ENCODE data around the gene PLA2G4F. TPM values are rescaled to one million over a fixed set of nuclear protein-coding genes. Genes with fewer than 3 reads are reported as not detected.

PLA2G4F gene
- total RNA-seq, 2 experiments from 2014 or later = not detected

- Histone ChIP-seq H3K9me3 (ENCODE audit: control insufficient read depth in 1 of 2, insufficient read depth in 1 of 2, low read length in 2 of 2) (no peaks in the 10 kb centered on the region), H3K4me1 (ENCODE audit: insufficient read depth, low read length) (no peaks in the 10 kb centered on the region), H3K27ac (ENCODE audit: low read depth in 1 of 2, low read length in 2 of 2) (no peak overlapping the region), H3K36me3 (ENCODE audit: insufficient read depth, low read length) (peaks cover 83% of the 10 kb centered on the region), H3K4me3 (ENCODE audit: low read length) (no peak overlapping the region), H3K27me3 (ENCODE audit: control insufficient read depth in 1 of 2, insufficient read depth in 2 of 2, low read length in 2 of 2) (no peaks in the 10 kb centered on the region)
- H3K4me1 Mint-ChIP-seq (ENCODE audit: low read depth) = no peaks in the 10 kb centered on the region
- ChIA-PET POLR2A (interaction anchor here (0.5 to 0.8 kb wide), 2 partner anchors 189 to 474 kb away, joined by 3 read pairs; no protein-coding TSS in a partner anchor), CTCF (no interaction called here)
- no peaks in the 10 kb centered on the region for H3K27me3 Mint-ChIP-seq
- DNase-seq (no peak), ATAC-seq (ENCODE audit: poor library complexity) (no peak)
- H3K27ac Mint-ChIP-seq = no peak overlapping the region
- H3K9me3 Mint-ChIP-seq = no peaks in the 10 kb centered on the region
- intact Hi-C loops (cut with DNase I, micrococcal nuclease) = no loop called here
- TF ChIP-seq CTCF (IDR thresholded peaks at IDR 0.05) = no peak
- H3K36me3 Mint-ChIP-seq (ENCODE audit: low read depth) = peaks cover 92% of the 10 kb centered on the region
- no peak overlapping the region for H3K4me3 Mint-ChIP-seq
These were observed 21.6 kb upstream of the PLA2G4F start for GRCh38 chr15:42178056-42178455.

- Mint-ChIP-seq H3K4me1 (ENCODE audit: low read depth) (peaks cover 9% of the 10 kb centered on the region), H3K27me3 (no peaks in the 10 kb centered on the region), H3K36me3 (ENCODE audit: low read depth) (peaks cover 97% of the 10 kb centered on the region), H3K4me3 (no peak overlapping the region), H3K27ac (no peak overlapping the region), H3K9me3 (no peaks in the 10 kb centered on the region)
- no peak for TF ChIP-seq CTCF (IDR thresholded peaks at IDR 0.05)
- Histone ChIP-seq H3K27ac (ENCODE audit: low read depth in 1 of 2, low read length in 2 of 2) (no peak overlapping the region), H3K4me3 (ENCODE audit: low read length) (no peak overlapping the region), H3K9me3 (ENCODE audit: control insufficient read depth in 1 of 2, insufficient read depth in 1 of 2, low read length in 2 of 2) (no peaks in the 10 kb centered on the region), H3K27me3 (ENCODE audit: control insufficient read depth in 1 of 2, insufficient read depth in 2 of 2, low read length in 2 of 2) (no peaks in the 10 kb centered on the region), H3K4me1 (ENCODE audit: insufficient read depth, low read length) (peaks cover 3% of the 10 kb centered on the region), H3K36me3 (ENCODE audit: insufficient read depth, low read length) (peaks cover 85% of the 10 kb centered on the region)
- ChIA-PET POLR2A (no interaction called here), CTCF (no interaction called here)
- no peak for ATAC-seq (ENCODE audit: poor library complexity)
- intact Hi-C loops (cut with DNase I, micrococcal nuclease) = no loop called here
- no peak for DNase-seq
These were observed 19.2 kb upstream of the PLA2G4F start for GRCh38 chr15:42175671-42176070.

GRCh38 chr15:42172475-42172874 lies 16.0 kb upstream of the PLA2G4F start:
- H3K9me3 ChIP-seq (ENCODE audit: control insufficient read depth in 1 of 2, insufficient read depth in 1 of 2, low read length in 2 of 2) = no peaks in the 10 kb centered on the region
- no peak for TF ChIP-seq CTCF (IDR thresholded peaks at IDR 0.05)
- ATAC-seq (ENCODE audit: poor library complexity) (no peak), DNase-seq (no peak)
- no peak overlapping the region for H3K4me3 Mint-ChIP-seq
- peak overlapping the region; percentile 28 for H3K27ac Mint-ChIP-seq
- H3K4me1 Mint-ChIP-seq (ENCODE audit: low read depth) = peaks cover 9% of the 10 kb centered on the region
- peaks cover 99% of the 10 kb centered on the region for H3K36me3 Mint-ChIP-seq (ENCODE audit: low read depth)
- no peaks in the 10 kb centered on the region for H3K9me3 Mint-ChIP-seq
- H3K36me3 ChIP-seq (ENCODE audit: insufficient read depth, low read length) = peaks cover 84% of the 10 kb centered on the region
- intact Hi-C loops (cut with DNase I, micrococcal nuclease) = no loop called here
- H3K27ac ChIP-seq (ENCODE audit: low read depth in 1 of 2, low read length in 2 of 2) = no peak overlapping the region
- ChIA-PET CTCF (no interaction called here), POLR2A (no interaction called here)
- peaks cover 3% of the 10 kb centered on the region for H3K4me1 ChIP-seq (ENCODE audit: insufficient read depth, low read length)
- no peak overlapping the region for H3K4me3 ChIP-seq (ENCODE audit: low read length)
- H3K27me3 ChIP-seq (ENCODE audit: control insufficient read depth in 1 of 2, insufficient read depth in 2 of 2, low read length in 2 of 2) = no peaks in the 10 kb centered on the region
- H3K27me3 Mint-ChIP-seq = no peaks in the 10 kb centered on the region

Measured in CD4-positive, alpha-beta T cell (primary cell).